ENCODE measurements around the gene PRELID3B. TPM values are rescaled to one million over a fixed set of nuclear protein-coding genes. Genes with fewer than 3 reads are reported as not detected.

Gene PRELID3B
- total and polyA plus RNA-seq, 2 of the 13 experiments (the other 11 are each of a cell fraction or from before 2014, with no cell fraction given): 23.3 to 42.6 TPM

DNA sequence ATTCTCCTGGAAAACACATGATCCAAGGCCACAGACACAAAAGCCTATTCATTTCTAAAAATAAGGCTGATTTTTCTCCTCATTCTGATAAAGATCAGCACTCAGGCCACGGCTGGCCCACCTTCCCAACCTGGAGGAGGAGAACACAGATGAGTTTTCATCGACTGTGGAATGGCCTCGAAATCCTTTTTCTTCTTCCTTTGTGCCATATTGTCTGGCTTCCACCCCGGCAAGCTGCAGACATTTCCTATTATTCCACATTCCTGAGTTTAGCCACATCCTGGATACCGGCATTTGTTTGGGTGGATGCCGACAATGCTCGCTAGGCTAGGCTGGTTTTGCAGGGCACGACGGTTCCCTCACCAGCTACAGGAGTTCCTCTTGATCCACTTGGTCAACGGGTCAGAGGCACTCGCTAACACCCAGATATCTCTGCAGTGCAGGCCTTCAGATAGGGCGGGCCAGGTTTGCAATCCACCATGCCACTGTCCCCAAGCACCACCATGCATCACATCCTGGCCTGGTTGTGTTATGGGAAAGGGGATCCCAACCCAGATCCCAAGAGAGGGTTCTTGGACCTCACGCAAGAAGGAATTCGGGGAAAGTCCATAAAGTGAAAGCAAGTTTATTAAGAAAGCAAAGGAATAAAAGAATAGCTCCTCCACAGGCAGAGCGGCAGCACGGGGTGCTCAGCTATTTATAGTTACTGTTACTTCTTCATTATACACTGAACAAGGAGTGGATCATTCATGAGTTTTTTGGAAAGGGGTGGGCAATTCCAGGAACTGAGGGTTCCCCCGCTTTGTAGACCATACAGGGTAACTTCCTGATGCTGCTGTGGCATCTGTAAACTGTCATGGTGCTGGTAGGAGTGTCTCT is 31.4 kb downstream of the PRELID3B start (continued):
- TF ChIP-seq ZNF124 (CRISPR knock-in tag; IDR thresholded peaks at IDR 0.05) (no peak), ZNF234 (CRISPR knock-in tag; conservative IDR thresholded peaks at IDR 0.05) (no peak), JARID2 (CRISPR knock-in tag; IDR thresholded peaks at IDR 0.05; ENCODE audit: insufficient replicate concordance) (no peak), HDAC6 (IDR thresholded peaks at IDR 0.05; ENCODE audit: low read depth, low read length) (no peak), ZNF605 (CRISPR knock-in tag; IDR thresholded peaks at IDR 0.05) (no peak), EEA1 (CRISPR knock-in tag; IDR thresholded peaks at IDR 0.05; ENCODE audit: borderline replicate concordance) (no peak), NFE2L1 (CRISPR knock-in tag; IDR thresholded peaks at IDR 0.05; ENCODE audit: borderline replicate concordance) (no peak), HOXA9 (CRISPR knock-in tag; IDR thresholded peaks at IDR 0.05; ENCODE audit: borderline replicate concordance) (no peak), ADNP (CRISPR knock-in tag; IDR thresholded peaks at IDR 0.05) (no peak), ZFP62 (CRISPR knock-in tag; IDR thresholded peaks at IDR 0.05) (no peak), ZBTB20 (CRISPR knock-in tag; IDR thresholded peaks at IDR 0.05; ENCODE audit: borderline replicate concordance, low read depth) (no peak), ZMYM3 (CRISPR knock-in tag; IDR thresholded peaks at IDR 0.05) (peak; percentile 6; the same call in 1 of the 2 replicates), NR2F2 (IDR thresholded peaks at IDR 0.05; ENCODE audit: borderline replicate concordance, low read depth) (peak; percentile 18; the same call in 1 of the 2 replicates), SRSF9 (IDR thresholded peaks at IDR 0.05; ENCODE audit: borderline replicate concordance, insufficient read depth, low read depth, low read length, poor library complexity, severe bottlenecking) (no peak), ZNF644 (CRISPR knock-in tag; IDR thresholded peaks at IDR 0.05; ENCODE audit: low read depth) (peak; percentile 48; the same call in 1 of the 2 replicates)
- TF ChIP-seq, protein P1, sequence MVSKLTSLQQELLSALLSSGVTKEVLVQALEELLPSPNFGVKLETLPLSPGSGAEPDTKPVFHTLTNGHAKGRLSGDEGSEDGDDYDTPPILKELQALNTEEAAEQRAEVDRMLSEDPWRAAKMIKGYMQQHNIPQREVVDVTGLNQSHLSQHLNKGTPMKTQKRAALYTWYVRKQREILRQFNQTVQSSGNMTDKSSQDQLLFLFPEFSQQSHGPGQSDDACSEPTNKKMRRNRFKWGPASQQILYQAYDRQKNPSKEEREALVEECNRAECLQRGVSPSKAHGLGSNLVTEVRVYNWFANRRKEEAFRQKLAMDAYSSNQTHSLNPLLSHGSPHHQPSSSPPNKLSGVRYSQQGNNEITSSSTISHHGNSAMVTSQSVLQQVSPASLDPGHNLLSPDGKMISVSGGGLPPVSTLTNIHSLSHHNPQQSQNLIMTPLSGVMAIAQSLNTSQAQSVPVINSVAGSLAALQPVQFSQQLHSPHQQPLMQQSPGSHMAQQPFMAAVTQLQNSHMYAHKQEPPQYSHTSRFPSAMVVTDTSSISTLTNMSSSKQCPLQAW (CRISPR knock-in tag; IDR thresholded peaks at IDR 0.05): peak; percentile 60; the same call in 1 of the 2 replicates
- TF ChIP-seq, protein P2, sequence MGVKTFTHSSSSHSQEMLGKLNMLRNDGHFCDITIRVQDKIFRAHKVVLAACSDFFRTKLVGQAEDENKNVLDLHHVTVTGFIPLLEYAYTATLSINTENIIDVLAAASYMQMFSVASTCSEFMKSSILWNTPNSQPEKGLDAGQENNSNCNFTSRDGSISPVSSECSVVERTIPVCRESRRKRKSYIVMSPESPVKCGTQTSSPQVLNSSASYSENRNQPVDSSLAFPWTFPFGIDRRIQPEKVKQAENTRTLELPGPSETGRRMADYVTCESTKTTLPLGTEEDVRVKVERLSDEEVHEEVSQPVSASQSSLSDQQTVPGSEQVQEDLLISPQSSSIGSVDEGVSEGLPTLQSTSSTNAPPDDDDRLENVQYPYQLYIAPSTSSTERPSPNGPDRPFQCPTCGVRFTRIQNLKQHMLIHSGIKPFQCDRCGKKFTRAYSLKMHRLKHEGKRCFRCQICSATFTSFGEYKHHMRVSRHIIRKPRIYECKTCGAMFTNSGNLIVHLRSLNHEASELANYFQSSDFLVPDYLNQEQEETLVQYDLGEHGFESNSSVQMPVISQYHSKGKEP (CRISPR knock-in tag; IDR thresholded peaks at IDR 0.05): no peak
- TF ChIP-seq, protein P3, sequence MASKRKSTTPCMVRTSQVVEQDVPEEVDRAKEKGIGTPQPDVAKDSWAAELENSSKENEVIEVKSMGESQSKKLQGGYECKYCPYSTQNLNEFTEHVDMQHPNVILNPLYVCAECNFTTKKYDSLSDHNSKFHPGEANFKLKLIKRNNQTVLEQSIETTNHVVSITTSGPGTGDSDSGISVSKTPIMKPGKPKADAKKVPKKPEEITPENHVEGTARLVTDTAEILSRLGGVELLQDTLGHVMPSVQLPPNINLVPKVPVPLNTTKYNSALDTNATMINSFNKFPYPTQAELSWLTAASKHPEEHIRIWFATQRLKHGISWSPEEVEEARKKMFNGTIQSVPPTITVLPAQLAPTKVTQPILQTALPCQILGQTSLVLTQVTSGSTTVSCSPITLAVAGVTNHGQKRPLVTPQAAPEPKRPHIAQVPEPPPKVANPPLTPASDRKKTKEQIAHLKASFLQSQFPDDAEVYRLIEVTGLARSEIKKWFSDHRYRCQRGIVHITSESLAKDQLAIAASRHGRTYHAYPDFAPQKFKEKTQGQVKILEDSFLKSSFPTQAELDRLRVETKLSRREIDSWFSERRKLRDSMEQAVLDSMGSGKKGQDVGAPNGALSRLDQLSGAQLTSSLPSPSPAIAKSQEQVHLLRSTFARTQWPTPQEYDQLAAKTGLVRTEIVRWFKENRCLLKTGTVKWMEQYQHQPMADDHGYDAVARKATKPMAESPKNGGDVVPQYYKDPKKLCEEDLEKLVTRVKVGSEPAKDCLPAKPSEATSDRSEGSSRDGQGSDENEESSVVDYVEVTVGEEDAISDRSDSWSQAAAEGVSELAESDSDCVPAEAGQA (IDR thresholded peaks at IDR 0.05; ENCODE audit: low read depth): no peak
- TF ChIP-seq, protein P3 (CRISPR knock-in tag; IDR thresholded peaks at IDR 0.05; ENCODE audit: borderline replicate concordance): no peak
- TF ChIP-seq, protein P4, sequence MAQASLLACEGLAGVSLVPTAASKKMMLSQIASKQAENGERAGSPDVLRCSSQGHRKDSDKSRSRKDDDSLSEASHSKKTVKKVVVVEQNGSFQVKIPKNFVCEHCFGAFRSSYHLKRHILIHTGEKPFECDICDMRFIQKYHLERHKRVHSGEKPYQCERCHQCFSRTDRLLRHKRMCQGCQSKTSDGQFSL (CRISPR knock-in tag; IDR thresholded peaks at IDR 0.05): no peak

Measured in HepG2 (cell line).